Activated effector memory CD4-positive, alpha-beta T cell treated with anti-CD3 and anti-CD28 coated beads, Interleukin-2, amount 50 U/mL, for 16 hours (primary cell): ENCODE data around the gene MAP3K20.
A peak's percentile ranks its signal among the peaks of the same experiment; 100 is the strongest.
"Not testable (repeated sequence)": the region's sequence is repeated elsewhere in the genome, so short reads cannot be mapped to it uniquely, and the experiment has no call there.

ENCODE experiments used
- DNase-seq: peaks from one replicate; pipeline ENCODE4 v3.0.0-alpha.2; 2020

MAP3K20 gene

GRCh38 chr2:173128132-173128531 lies 52.5 kb downstream of the MAP3K20 start:
- DNase-seq = not testable (repeated sequence)

DNA sequence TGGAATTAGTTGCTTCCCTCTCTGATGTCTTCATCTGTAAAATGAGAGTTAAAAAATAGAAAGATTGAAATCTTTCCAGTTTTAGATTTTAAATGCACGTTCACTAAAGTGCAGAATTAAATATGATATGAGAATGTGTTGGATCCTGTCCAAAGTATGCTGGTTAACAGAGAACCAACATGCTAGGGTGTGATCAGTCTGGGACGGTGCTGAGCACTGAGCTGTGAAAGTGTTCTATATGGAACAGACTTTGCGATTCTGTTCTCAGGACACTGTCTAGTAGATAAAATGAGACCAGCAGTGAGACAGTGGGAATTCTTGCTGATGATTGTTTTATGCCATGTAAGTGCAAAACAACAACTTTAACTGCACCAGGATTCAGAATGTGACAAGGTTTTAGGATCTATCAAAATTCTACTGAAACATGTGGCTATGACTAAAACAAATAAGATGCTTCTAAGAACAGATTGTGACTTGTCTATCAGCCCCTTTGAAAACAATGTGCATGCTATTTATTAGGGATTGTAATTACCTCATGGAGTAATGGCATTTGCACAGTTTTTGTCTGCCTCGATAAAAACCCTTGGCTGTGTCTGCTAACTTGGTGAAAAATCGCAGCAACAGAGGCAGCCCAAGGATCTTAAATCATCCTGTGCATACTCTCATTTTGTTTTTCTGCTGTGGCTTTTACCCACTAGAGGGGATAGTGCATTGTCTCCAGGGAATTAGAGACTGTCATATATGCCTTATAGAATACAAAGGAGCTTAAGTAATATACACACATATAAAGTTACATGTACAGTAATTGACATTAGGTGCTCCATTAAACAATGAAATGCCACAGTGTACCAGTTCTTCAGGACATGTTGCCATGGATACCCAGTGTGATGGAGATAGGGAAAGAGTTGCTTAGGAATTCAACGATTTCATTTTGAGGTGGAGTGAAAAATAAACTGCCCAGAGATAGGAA lies 55.1 kb downstream of the MAP3K20 start:
- no peak for DNase-seq

DNA sequence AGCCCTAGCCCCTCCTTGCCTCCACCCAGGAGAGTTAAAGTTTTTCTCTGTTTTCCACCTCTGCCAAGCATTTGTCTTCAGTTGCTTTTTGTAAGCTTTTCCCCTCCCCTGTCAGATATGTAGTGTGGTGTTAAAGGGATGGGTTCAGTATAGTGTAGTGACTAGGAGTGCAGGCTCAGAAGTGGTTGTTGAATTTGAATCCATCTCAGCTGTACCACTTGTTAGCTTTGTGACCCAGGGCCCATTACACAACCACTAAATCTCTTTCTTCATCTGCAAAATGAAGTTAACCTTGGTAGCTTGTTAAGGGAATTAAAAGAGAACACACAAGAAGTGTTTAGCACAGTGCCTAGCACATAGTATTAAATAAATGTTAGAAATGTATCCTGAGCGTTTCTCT lies 56.9 kb downstream of the MAP3K20 start:
- DNase-seq = no peak

GRCh38 chr2:173134703-173135102 lies 59.1 kb downstream of the MAP3K20 start:
- DNase-seq = no peak

- no peak for DNase-seq
Observed at GRCh38 chr2:173136067-173136466, 60.4 kb downstream of the MAP3K20 start.

GRCh38 chr2:173136599-173136998 lies 61.0 kb downstream of the MAP3K20 start:
- no peak for DNase-seq

GRCh38 chr2:173137610-173138009 lies 62.0 kb downstream of the MAP3K20 start:
- no peak for DNase-seq

DNA sequence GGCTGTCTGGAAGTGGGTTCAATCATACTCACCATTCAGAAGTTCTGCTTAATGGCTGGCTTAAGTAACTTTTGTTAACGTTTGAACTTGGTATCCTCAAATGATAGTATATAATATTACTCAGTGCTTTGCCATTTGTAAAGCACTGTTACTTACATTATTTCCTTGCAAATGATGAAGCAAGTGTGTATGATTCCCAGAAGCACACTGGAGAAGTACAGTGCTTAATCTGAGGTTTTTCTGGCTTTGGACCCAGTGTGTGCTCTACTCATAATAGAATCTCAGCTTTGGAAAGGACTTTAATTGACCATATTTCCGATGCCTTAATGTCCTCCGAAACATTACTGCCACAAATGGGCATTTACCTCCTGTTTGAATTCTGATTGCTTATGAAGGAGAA lies 63.3 kb downstream of the MAP3K20 start:
- DNase-seq = no peak

DNA sequence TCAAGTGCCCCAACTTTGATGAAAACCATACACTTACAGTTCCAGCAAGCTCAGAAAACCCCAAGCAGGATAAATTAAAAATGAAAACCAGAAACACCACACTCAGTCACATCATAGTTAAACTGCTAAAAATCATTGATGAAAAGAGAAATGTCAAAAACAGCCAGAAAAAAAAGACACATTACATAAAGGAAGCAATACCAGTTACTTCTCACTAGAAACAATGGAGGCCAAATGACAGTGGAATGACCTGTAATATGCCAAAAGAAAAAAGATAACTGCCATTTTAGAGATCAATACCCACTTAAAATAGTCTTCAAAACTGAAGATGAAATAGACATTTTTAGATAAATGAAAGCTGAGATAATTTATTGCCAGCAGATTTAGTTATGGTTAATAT lies 66.0 kb downstream of the MAP3K20 start:
- no peak for DNase-seq

DNA sequence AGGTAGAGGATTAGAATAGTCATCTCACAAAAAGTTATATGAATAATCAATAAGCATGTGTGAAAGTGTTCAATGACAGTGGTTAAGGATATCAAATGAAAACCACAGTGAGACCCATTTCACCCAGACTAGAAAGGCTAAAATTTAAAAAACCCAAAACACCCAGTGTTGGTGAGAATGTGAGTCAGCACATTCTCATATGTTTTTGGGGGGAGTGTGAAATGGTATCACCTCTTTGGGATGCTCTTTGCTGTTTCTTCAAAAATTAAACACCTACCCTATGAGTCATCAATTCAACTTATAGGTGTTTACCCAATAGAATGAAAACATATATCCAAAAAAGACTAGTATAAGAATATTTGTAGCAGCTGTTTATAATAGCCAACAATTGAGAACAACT lies 69.8 kb downstream of the MAP3K20 start:
- no peak for DNase-seq

DNA sequence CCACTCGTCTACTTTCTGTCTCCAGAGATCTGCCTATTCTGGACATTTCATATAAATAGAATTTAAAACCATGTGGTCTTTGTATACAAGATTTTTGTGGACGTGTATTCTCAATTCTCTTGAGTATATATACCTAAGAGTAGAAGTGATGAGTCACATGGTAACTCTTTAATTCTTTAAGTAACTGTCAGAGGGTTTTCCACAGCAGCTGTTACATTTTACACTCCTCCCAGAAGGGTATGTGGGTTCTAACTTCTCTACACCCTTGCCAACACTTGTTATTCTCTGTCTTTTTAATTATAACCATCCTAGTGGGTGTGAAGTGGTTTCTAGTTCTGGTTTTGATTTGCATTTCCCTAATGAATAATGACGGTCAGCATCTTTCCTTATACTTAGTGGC lies 70.9 kb downstream of the MAP3K20 start:
- no peak for DNase-seq

GRCh38 chr2:173148520-173148919 lies 72.9 kb downstream of the MAP3K20 start:
- no peak for DNase-seq

DNA sequence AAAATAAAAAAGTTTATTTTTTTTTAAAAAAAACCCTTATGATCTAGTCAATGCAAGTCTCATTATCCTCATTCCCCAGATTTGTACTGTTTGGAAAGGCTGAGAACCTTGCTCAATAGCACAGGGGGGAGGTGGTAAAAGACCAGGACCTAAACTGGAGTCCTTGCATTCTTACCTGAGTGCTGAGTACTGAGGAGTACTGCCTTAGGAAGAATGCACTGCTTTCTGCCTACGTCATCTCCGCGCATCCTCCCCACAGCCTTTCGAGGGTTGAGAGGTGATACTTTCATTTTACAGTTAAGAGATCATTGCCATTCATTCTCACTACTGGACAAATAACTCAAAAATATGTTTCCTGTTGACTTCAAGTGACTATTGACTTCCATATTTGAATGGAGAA lies 73.8 kb downstream of the MAP3K20 start:
- peak; percentile 76 for DNase-seq

DNA sequence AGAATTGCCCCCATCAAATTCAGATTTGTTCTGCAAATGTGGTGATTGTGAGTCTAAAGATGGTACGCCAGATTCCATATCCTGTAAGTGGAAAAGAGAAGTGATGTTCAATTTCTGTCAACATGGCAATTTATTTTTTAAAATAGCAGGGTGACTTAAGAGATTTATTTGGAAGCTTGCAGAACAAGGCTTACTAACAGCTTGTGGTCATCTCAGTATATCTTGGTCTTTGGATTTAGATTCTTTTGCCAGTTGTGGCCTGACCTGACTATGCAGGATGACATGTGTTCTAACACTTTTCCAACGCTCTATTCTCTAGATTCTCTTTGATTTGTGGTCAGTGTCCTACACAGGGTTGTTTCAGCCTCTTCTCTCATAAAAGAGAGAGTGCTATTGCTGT lies 74.4 kb downstream of the MAP3K20 start:
- no peak for DNase-seq

GRCh38 chr2:173150963-173151362 lies 75.3 kb downstream of the MAP3K20 start:
- DNase-seq = no peak

DNA sequence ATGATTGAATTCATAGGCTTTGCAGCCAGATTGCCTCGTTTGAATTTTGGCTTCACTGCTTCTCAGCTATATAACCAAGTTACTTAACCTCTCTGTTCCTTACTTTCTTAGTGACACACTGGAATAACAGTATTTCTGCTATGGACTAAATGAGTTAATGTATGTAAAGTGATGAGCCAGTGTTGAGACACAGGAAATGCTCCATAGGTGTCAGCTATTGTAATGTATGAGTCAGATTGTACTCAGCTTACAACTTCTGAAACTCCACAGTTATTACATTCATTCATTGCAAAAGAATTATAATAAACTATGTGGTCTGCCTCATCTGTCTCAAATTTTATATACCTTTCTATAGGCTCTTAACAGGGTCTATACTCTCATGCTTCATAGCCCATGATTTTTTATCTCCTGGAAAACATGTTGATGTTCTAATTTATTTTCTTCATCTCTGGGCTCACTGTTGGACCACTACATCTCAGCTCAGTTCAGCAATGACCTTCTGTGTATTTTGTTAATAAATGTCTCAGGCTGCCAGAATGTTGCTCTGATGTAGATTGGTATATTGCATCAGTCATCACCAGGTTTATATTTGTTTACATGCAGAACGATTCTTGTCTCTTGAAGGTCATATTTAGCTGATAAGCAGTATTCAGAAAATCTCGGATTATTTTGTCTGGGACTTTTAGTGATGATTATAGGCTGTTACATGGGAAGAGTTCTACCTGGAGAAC lies 76.2 kb downstream of the MAP3K20 start:
- no peak for DNase-seq

DNA sequence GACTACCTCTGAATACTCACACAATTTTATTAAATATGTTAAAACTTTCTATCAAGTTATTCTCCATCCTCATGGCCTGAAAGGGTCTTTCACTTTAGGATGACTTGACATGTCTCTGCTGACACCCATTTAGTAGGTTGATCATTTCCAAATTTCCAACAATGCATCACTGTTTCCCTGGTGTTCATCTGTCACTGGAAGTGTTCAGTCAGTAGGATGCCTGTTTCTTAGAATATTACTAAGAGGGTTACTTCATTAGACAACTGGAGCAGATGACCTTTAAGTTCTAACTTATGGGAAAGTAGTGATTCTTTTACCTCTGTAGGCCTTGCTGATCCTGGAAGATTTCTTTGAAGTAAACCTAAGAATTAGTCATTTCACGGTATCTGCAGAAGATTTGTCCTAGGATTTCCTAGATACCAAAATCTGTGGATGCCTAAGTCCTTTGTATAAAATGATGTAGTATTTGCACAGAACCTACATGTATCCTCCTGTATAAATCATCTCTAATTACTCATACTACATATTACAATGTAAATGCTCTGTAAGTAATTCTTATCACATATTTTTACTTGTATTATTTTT lies 77.7 kb downstream of the MAP3K20 start:
- DNase-seq = no peak

DNA sequence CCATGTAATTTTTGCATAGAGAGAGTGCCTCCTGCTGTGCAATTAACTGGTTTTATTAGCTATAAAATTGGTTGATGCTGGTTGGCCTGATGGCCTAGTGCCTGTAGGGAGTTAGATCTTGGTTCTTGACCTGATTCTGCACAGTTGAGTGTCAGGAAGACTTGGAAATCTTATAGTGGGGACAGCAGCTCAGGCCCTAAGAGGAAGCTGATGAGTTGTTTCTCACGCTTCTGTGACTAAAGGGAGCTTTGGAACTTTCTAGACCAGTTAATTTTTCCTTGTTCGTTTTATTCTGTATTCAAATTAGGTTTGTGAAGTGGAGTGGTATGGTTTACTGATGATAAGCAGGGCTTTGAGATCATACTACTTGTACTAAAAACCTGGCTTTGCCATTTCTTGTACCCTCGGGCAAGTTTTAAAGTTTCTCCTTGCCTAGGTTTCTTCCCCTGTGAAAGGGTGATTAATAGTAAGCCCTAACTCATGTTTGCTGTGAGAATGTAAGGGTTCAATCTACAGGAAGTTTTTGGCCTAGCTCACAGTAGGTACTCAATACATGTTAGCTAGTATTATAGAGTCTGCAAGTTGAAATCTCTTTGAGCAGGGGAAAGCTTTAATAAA lies 82.1 kb downstream of the MAP3K20 start:
- no peak for DNase-seq

DNA sequence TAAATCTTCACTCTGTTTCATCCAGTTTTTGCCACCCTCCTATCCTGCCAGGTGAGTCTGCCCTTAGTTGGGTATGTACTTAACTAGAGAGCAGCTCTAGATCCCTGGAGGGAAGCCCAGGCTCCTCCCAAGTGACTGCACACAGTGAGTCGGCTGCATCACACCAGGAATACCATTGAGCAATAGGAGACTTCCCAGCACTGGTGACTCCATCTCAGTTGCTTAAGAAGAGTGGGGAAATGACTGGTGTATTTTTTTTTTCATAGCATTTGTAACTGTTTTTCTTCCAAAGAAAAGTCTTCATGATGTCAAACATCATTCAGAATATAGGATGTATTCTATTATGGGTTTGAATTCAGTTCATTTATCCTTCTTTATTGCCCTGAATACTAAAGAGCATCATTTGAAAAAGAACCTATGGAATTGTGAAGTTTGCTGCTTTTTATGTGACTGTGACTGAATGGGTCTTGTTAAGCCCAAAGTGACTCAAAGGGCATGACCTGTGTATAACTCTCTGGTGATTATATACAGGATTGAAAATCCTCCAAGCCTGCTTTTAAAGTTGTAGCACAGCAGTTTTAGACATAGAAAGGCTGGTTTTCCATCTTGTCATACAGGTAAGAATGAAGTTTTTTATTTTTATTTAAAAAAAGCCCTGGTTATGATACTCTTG lies 84.3 kb downstream of the MAP3K20 start:
- DNase-seq = no peak

- no peak for DNase-seq
Observed at GRCh38 chr2:173160618-173161017, 85.0 kb downstream of the MAP3K20 start.

- no peak for DNase-seq
Observed at GRCh38 chr2:173161040-173161439, 85.4 kb downstream of the MAP3K20 start.

- DNase-seq = no peak
Observed at GRCh38 chr2:173161507-173161906, 85.9 kb downstream of the MAP3K20 start.

DNA sequence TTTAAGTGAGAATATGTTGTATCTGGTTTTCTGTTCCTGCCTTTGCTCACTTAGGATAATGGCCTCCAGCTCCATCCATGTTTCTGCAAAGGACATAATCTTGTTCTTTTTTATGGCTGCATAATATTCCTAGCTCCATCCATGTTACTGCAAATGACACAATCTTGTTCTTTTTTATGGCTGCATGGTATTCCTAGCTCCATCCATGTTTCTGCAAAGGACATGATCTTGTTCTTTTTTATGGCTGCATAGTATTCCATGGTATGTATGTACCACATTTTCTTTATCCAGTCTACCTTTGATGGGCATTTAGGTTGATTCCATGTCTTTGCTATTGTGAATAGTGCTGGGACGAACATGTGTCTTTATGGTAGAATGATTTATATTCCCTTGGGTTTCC lies 87.7 kb downstream of the MAP3K20 start:
- DNase-seq = not testable (repeated sequence)
